GM12891 (cell line): ENCODE data around the gene PPM1H.

Source experiments
- POLR2A ChIP-seq: IDR thresholded peaks from 2 replicates; pipeline ENCODE4 v1.6.1; 2011; ENCODE audit warnings: low read depth, low read length, control low read depth
- SPI1 ChIP-seq: IDR thresholded peaks from 2 replicates; pipeline ENCODE4 v1.6.1; 2011; ENCODE audit warnings: low read depth, low read length, control low read depth
- TAF1 ChIP-seq: IDR thresholded peaks from 2 replicates; pipeline ENCODE4 v1.6.1; 2011; ENCODE audit warnings: low read depth, low read length, control low read depth

DNA sequence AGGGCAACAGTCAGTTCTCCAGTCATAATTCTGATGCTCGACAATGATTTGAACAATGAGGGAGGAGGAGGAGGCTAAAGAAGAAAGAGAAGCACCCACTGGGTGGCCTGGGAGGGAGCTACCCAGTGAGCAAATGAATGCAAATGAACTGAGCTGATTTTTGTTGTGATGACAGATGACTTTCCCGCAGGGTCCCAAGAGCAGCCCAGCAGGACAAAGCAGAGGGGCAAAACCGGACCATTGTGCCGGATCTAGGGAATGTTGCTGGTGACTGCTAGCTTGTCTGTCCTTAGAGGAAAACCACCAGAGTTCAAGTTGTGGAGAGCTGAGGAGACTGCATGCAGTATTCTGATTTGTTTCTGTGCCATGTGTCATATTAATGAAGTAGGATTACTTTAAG, 305.5 kb downstream of the PPM1H start:
- TF ChIP-seq SPI1 (no peak), TAF1 (no peak), POLR2A (no peak)
